SKM-1 treated with dmso at 0.1 percent for 144 hours (cell line): Measurements from ENCODE around the gene RAB40AL.

Experiments used
- DNase-seq: peaks from one replicate; lab custom pipeline; 2025; ENCODE audit not compliant: unreplicated experiment; lab: John Stamatoyannopoulos, UW

Gene RAB40AL

GRCh38 chrX:102979536-102979935 is 42.5 kb downstream of the RAB40AL start:
- DNase-seq, result no peak

GRCh38 chrX:102983205-102983604 is 46.1 kb downstream of the RAB40AL start:
- no peak for DNase-seq

GRCh38 chrX:102985192-102985591 is 48.1 kb downstream of the RAB40AL start:
- DNase-seq, result peak; percentile 89
